K562 (cell line): ENCODE results near the gene ASS1. TPM values are rescaled to one million over a fixed set of nuclear protein-coding genes. Genes with fewer than 3 reads are reported as not detected.

Experiments used
- ATAC-seq: fragments of 200-7000 bp; cut with Tn5 transposase; 3 replicates; pipeline ENCODE4 v1.9.1; 2020; ENCODE audit warnings: moderate library complexity
- BruUV-seq: library from RNA; stranded (reverse); fragments of 400-500 nt; replicated peaks from 2 replicates; lab custom pipeline; 2021; lab: Mats Ljungman, UMichigan
- CTCF ChIA-PET: fragments of 300-600 bp; formaldehyde crosslinking; extraction: SDS; loops from one replicate; lab custom pipeline; 2021; ENCODE audit warnings: low intra/inter-chr PET ratio; lab: Yijun Ruan, JAX
- POLR2A ChIA-PET: fragments of 300-600, 350-650 bp; sonication (Branson Sonifier 250); formaldehyde crosslinking; extraction: SDS; loops from one replicate; lab custom pipeline; 2021; ENCODE audit warnings: antibody characterized with exemption, inconsistent platforms; lab: Yijun Ruan, JAX
- DNase-seq, 4 experiments: peaks; one replicate each; pipeline versions ENCODE4 v3.0.0 to v3.0.0-alpha.2; 2011 to 2018; ENCODE audit warnings: low spot score in 3 of 4, mixed read lengths in 3 of 4; ENCODE audit errors: extremely low read depth in 1 of 4
- FAIRE-seq: peaks from 2 replicates; lab custom pipeline; 2011; peaks lifted over from hg19 to GRCh38; lab: Jason Lieb, UNC
- H2AFZ ChIP-seq: 2 replicates; pipeline ENCODE4 v1.6.0; 2011; ENCODE audit warnings: low read depth, low read length, control low read depth, inconsistent platforms
- H3K27ac ChIP-seq: fragments of 200-600 bp; 3 replicates; pipeline ENCODE4 v1.8.0; 2011; ENCODE audit warnings: low read depth, mild to moderate bottlenecking, control low read depth, inconsistent platforms, low read length, moderate library complexity, mixed read lengths; ENCODE audit errors: extremely low read depth
- H3K27me3 ChIP-seq, 2 experiments: fragments of 300-600 bp in 1 of 2; 2 replicates in 1 of 2; 3 replicates in 1 of 2; pipeline versions ENCODE4 v1.6.0 to v1.8.0; 2011; ENCODE audit warnings: inconsistent platforms in 2 of 2, low read length in 2 of 2, mild to moderate bottlenecking in 1 of 2, mixed read lengths in 1 of 2, moderate library complexity in 1 of 2; ENCODE audit not compliant: control insufficient read depth in 2 of 2, insufficient read depth in 2 of 2
- H3K36me3 ChIP-seq: fragments of 300-600 bp; 3 replicates; pipeline ENCODE4 v1.8.0; 2011; ENCODE audit warnings: mild to moderate bottlenecking, low read length, inconsistent platforms; ENCODE audit not compliant: control insufficient read depth, insufficient read depth
- H3K4me1 ChIP-seq, 2 experiments: fragments of 200-600 bp in 1 of 2; replicated peaks in 1 of 2; 2 replicates in 1 of 2; 3 replicates in 1 of 2; pipeline versions ENCODE4 v1.5.1 to v1.8.0; 2011; ENCODE audit warnings: inconsistent platforms in 2 of 2, low read length in 2 of 2, mild to moderate bottlenecking in 1 of 2, mixed read lengths in 1 of 2, moderate library complexity in 1 of 2; ENCODE audit not compliant: control insufficient read depth in 2 of 2, insufficient read depth in 2 of 2
- H3K4me2 ChIP-seq: 2 replicates; pipeline ENCODE4 v1.6.1; 2011; ENCODE audit warnings: low read length, control low read depth, inconsistent platforms, mixed read lengths; ENCODE audit not compliant: insufficient read depth
- H3K4me3 ChIP-seq: fragments of 200-600 bp; sonication (generic), shearing (Covaris generic); 2 replicates; pipeline ENCODE4 v1.5.1; 2016; ENCODE audit warnings: control low read depth, inconsistent platforms
- H3K79me2 ChIP-seq: fragments of 200-600 bp; 3 replicates; pipeline ENCODE4 v1.8.0; 2011; ENCODE audit warnings: low read length, inconsistent platforms; ENCODE audit not compliant: control insufficient read depth, insufficient read depth
- H3K9ac ChIP-seq, 2 experiments: 2 replicates each; pipeline versions ENCODE4 v1.6.0 to v1.6.1; 2011; ENCODE audit warnings: low read depth in 2 of 2, low read length in 2 of 2, control low read depth in 1 of 2, inconsistent platforms in 1 of 2, mild to moderate bottlenecking in 1 of 2, mixed read lengths in 1 of 2; ENCODE audit not compliant: insufficient read depth in 1 of 2
- H3K9me1 ChIP-seq: one replicate; pipeline ENCODE4 v1.6.0; 2011; ENCODE audit warnings: inconsistent platforms, mild to moderate bottlenecking, low read length, moderate library complexity; ENCODE audit not compliant: control insufficient read depth, insufficient read depth
- H3K9me3 ChIP-seq: replicated peaks from 2 replicates; pipeline ENCODE4 v1.5.1; 2011; ENCODE audit warnings: low read depth, low read length, inconsistent platforms; ENCODE audit not compliant: control insufficient read depth, insufficient read depth
- H4K20me1 ChIP-seq: replicated peaks from 2 replicates; pipeline ENCODE4 v1.6.1; 2011; ENCODE audit warnings: low read length, inconsistent platforms, mixed read lengths; ENCODE audit not compliant: control insufficient read depth, insufficient read depth
- WGBS: fragments of 100-300 bp; shearing (Covaris generic); methylation state at CpG from one replicate; pipeline ENCODE4 v1.1.6; 2016; ENCODE audit warnings: low coverage, mixed read lengths; ENCODE audit not compliant: insufficient coverage; ENCODE audit errors: missing lambda C conversion rate; 5-methylcytosine and 5-hydroxymethylcytosine counted together
- in situ Hi-C: fragments of 300-500 bp; cut with MboI; formaldehyde crosslinking; loops from 4 replicates; pipeline ENCODE4 v1.15.0; 2018; ENCODE audit warnings: inconsistent platforms, mixed read lengths
- intact Hi-C: fragments of 100-400 bp; cut with micrococcal nuclease; formaldehyde crosslinking; loops from 2 replicates; pipeline ENCODE4 v1.14.2; 2022
- polyA plus RNA-seq, 8 experiments: library from polyadenylated mRNA; depleted of rRNA in 4 of 8; stranded (reverse) in 5 of 8; unstranded in 3 of 8; fragments of >200 nt; fragmentation: Nextera tagmentation in 2 of 8; fragmentation: Illumina TruSeq in 1 of 8; extraction: Ambion mirVana in 2 of 8; extraction: Trizol in 1 of 8; gene quantifications; 2 replicates each; pipeline versions ENCODE4 v1.2.1 to v1.2.3, GENCODE V29; 2011 to 2014; ENCODE audit warnings: inconsistent platforms in 1 of 8, missing spikeins in 1 of 8
- total RNA-seq, 7 experiments: library from RNA; depleted of rRNA in 6 of 7; stranded (reverse); fragments of >200 nt in 6 of 7; fragmentation: Illumina TruSeq in 2 of 7; extraction: Trizol in 2 of 7; gene quantifications; 2 replicates each; pipeline versions ENCODE4 v1.2.1 to v1.2.3, GENCODE V29; 2011 to 2021; ENCODE audit warnings: low replicate concordance in 1 of 7
- TF ChIP-seq, protein P1 (sequence below): sonication (generic); formaldehyde crosslinking; IDR thresholded peaks from 2 replicates; pipeline ENCODE4 v1.8.1; 2023; ENCODE audit warnings: mild to moderate bottlenecking, missing genetic modification reagents
- TF ChIP-seq, protein P2 (sequence below): fragments of 450-650 bp; IDR thresholded peaks from 2 replicates; pipeline ENCODE4 v1.6.1; 2016; ENCODE audit warnings: missing biosample characterization, missing genetic modification characterization

ASS1 gene
- total and polyA plus RNA-seq, 9 of the 15 experiments (the other 6 are each of a cell fraction or from before 2014, with no cell fraction given) = 1.5 to 5.7 (median 3.7) TPM

DNA sequence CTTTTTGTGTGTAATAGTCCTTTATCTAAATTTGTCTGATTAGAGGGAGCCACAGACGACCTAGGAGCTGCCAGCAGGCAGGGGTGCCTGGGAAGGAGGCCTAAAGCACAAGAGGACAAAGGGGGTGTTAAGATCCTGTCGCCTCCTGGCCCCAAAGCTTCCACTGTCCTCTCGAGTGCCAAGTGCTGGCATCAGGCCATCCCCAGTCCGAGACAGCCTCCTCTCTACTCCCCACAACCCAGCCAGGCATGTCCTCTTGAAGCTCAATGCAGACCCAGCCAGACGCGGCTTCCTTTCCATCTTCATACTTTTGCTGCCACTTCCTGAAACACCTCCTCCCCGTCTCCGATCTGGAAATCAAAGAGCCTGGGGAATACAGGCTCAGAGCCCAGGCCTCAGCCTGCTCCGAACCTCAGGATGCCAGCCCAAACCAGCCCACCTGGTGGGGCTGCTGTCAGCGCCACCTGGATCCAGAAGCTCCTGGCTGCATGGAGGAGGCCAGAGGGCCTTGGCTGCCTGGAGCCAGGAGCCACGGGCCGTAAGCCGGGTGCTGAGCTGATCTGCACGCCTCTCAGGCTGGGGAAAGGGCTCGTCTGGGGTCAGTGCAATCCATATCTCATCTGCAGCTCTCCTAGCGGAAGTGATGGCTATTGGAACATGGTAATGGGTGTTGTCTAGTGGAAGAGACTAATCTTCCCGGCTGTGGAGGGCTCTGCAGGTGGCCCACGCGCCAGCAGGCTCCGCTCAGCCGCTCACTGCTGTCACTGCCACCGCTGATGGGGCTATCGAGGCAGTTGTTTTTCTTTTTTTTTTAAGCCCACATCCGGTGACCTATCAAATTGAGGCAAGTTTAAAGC lies 74.4 kb downstream of the ASS1 start:
- in situ Hi-C loops = no loop called here
- Histone ChIP-seq H3K79me2 (no peaks in the 10 kb centered on the region), H3K27me3 (no peaks in the 10 kb centered on the region), H3K4me1 (peaks cover 0 to 17% of the 10 kb centered on the region in 2 experiments; a peak in 3 of 5 replicates), H3K4me3 (no peak overlapping the region), H3K36me3 (no peaks in the 10 kb centered on the region), H3K27ac (no peak overlapping the region), H3K9me3 (no peaks in the 10 kb centered on the region), H4K20me1 (no peaks in the 10 kb centered on the region), H3K9ac (peak overlapping the region in 1 of 2 experiments; percentile 78; a peak in 2 of 4 replicates), H3K4me2 (no peak overlapping the region), H2AFZ (no peak overlapping the region), H3K9me1 (no peaks in the 10 kb centered on the region)
- ChIA-PET POLR2A (interaction anchor here (1.1 to 1.4 kb wide), 3 partner anchors 13 to 33 kb away, joined by 3 read pairs; no protein-coding TSS in a partner anchor), CTCF (no interaction called here)
- ATAC-seq (no peak; the same call in 2 of the 3 replicates), FAIRE-seq (no peak), DNase-seq (no peak)
- TF ChIP-seq, protein P1, sequence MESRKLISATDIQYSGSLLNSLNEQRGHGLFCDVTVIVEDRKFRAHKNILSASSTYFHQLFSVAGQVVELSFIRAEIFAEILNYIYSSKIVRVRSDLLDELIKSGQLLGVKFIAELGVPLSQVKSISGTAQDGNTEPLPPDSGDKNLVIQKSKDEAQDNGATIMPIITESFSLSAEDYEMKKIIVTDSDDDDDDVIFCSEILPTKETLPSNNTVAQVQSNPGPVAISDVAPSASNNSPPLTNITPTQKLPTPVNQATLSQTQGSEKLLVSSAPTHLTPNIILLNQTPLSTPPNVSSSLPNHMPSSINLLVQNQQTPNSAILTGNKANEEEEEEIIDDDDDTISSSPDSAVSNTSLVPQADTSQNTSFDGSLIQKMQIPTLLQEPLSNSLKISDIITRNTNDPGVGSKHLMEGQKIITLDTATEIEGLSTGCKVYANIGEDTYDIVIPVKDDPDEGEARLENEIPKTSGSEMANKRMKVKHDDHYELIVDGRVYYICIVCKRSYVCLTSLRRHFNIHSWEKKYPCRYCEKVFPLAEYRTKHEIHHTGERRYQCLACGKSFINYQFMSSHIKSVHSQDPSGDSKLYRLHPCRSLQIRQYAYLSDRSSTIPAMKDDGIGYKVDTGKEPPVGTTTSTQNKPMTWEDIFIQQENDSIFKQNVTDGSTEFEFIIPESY (CRISPR knock-in tag) = 0 out of 2 replicates have a peak, but pooled peaks have one; percentile 33
- TF ChIP-seq, protein P2, sequence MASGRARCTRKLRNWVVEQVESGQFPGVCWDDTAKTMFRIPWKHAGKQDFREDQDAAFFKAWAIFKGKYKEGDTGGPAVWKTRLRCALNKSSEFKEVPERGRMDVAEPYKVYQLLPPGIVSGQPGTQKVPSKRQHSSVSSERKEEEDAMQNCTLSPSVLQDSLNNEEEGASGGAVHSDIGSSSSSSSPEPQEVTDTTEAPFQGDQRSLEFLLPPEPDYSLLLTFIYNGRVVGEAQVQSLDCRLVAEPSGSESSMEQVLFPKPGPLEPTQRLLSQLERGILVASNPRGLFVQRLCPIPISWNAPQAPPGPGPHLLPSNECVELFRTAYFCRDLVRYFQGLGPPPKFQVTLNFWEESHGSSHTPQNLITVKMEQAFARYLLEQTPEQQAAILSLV (tag) = no peak
- intact Hi-C loops = no loop called here
- no TSS peak for BruUV-seq
- WGBS = 48% methylated on average over 24 of the region's 24 CpGs
